GM21390 (cell line): ENCODE measurements around the gene SYNM.

Source experiments
- ATAC-seq: cut with Tn5 transposase; IDR thresholded peaks from one replicate; pipeline ENCODE4 v1.9.1; 2021; ENCODE audit not compliant: unreplicated experiment

SYNM gene

DNA sequence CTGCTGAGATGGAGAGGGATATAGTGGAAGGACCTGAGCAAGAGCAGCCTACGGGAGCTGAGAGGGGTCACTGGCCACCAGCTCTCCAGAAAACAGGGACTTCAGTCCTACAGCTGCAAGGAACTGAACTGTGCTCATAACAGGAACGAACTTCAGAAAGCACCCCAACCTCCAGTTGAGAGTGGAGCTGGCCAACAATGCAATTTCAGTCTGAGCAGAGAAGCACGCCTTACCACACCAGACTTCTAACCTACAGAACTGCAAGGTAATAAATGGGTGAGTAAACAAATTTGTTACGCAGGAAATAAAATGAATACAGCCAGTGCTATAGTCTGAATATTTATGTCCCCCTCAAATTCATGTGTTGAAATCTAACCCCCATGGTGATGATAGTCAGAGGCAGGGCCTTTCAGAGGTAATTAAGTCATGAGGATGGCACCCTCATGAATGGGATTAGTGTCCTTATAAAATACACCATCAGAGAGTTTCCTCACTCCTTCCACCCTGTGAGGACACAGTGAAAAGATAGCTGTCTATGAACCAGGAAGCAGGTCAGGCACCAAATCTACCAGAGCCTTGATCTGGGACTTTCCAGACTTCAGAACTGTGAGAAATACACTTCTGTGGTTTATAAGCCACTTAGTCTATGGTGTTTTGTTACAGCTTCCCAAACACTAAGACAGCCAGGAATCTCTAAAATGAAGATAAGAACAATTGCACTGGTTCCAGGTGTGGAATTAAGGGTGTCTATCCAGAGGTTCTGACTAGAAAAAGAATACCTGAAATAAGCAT is 58.6 kb downstream of the SYNM start:
- ATAC-seq: no peak

- no peak for ATAC-seq
Measured at GRCh38 chr15:99164119-99164518, 59.2 kb downstream of the SYNM start.

- ATAC-seq: no peak
Measured at GRCh38 chr15:99165020-99165790, 60.3 kb downstream of the SYNM start.

GRCh38 chr15:99165956-99166689 is 61.2 kb downstream of the SYNM start:
- ATAC-seq: no peak

GRCh38 chr15:99167201-99167600 is 62.3 kb downstream of the SYNM start:
- no peak for ATAC-seq

- ATAC-seq: no peak
Measured at GRCh38 chr15:99167640-99168039, 62.8 kb downstream of the SYNM start.

DNA sequence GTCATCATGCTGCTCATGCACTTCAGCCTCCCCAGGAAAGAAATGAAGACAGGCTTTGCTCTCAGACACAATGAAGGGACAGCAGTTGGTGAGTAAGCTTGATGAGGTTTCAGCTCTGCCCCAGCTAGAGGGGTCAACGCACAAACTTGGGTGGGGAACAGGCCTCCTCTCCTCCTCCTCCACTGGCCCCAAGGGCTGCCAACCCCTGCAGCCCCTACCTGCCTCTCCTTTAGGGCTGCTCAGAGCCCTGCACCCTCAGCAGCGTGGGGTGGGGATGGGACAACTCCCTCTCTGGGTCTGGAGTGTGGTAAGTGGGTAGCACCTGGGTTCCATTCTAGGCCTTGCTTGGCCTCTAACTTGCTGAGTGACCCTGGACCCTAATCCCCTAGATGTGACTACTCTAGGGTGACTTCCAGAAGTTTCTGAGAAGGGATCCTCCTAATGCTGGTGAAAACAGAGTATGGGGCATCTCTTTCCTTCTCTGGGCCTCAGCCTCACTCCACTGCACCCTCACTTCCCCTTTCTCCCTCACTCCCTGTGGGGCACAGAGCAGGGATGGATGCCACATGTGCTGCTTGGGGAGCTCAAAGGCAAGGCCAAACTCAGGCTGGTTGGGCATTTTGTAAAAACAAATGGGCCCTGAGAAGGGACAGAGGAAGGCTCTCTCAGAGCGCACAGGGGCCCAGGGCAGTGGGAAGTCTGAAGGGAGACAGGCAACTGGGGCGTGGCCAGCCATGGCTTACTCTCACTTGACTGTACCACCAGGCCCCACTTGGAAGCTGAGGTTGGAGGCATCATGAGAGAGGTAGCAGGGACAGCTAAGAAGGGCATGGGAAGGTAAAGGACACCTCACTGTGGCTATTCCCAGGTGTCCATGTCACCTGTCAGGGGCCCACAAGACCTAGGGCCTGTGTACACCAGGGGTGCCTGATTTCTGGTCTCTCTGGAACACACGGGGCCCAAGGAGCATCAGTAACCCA is 64.0 kb downstream of the SYNM start:
- no peak for ATAC-seq

GRCh38 chr15:99169769-99170311 is 65.0 kb downstream of the SYNM start:
- no peak for ATAC-seq

GRCh38 chr15:99170476-99171065 is 65.7 kb downstream of the SYNM start:
- ATAC-seq: no peak

- ATAC-seq: no peak
Measured at GRCh38 chr15:99172171-99172570, 67.3 kb downstream of the SYNM start.

GRCh38 chr15:99172989-99173388 is 68.1 kb downstream of the SYNM start:
- ATAC-seq: no peak

- no peak for ATAC-seq
Measured at GRCh38 chr15:99174567-99175395, 69.9 kb downstream of the SYNM start.

DNA sequence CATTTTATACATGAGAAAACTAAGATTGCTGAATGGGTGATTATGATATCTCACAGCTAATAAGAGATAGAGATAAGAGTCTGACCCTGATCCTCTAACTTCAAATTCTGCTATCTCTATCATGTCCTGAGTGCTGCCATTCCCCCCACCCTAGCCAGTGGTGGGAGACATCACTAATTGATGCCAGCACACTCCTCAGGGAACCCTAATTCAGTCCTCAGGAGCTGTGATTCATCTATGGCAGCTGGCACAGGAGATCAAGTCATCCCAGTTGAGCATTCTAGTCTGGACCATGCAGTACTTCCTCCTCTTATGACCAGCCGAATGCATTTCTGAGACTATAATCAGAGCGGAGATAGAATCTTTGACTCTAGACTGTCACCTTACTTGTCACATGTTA is 71.9 kb downstream of the SYNM start:
- ATAC-seq: no peak

DNA sequence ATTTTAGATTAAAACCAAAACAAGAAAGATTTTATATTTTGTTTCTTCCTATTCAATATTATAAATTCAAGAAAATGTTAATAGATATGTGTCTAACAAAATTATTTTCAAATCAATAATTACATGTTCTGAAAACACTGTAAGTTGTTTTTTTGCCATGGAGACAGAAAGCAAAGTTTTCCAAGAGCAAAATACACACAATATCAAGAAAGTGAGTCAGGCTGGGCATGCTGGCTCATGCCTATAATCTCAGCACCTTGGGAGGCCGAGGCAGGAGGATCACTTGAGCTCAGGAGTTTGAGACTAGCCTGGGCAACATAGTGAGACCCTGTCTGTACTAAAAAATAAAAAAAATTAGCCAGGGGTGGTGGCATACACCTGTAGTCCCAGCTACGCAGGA is 72.8 kb downstream of the SYNM start:
- no peak for ATAC-seq

GRCh38 chr15:99180086-99180963 is 75.4 kb downstream of the SYNM start:
- ATAC-seq: no peak

- ATAC-seq: no peak
Measured at GRCh38 chr15:99180964-99181306, 76.1 kb downstream of the SYNM start.

DNA sequence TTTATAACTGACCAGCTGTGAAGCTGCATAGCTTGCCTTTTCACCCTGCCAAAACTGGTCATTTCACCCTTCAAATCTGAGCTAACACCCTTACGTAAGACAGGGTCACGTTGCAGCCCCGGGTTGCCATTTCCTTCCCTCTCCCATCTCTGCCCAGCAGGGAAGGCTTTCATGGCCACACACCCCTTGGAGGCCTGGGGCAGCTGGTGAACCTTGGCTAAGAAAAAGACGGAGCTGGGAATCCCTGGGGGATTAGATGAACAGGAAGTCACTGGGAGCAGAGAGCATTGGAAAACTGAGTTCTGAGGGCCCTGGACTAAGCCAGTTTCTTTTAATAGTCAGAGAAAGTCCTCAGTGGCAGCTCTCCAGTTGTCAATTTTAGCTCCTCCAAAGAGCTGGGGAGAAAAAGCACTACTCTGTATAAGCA is 76.7 kb downstream of the SYNM start:
- ATAC-seq: no peak

- ATAC-seq: no peak
Measured at GRCh38 chr15:99182791-99183190, 77.9 kb downstream of the SYNM start.
